ENCODE results near the gene PIEZO2.

PIEZO2 gene

GRCh38 chr18:11153097-11153496 is 3.7 kb upstream of the PIEZO2 start:
- no peak for DNase-seq (ENCODE audit: low read depth)
- TF ChIP-seq CTCF (IDR thresholded peaks at IDR 0.05; ENCODE audit: control insufficient read depth, insufficient read depth, low read depth, low read length, missing control alignments), result no peak
- no peak overlapping the region for H3K4me3 ChIP-seq (ENCODE audit: control insufficient read depth, low read depth, low read length)

- no peak for DNase-seq (ENCODE audit: low read depth)
- no peak for TF ChIP-seq CTCF (IDR thresholded peaks at IDR 0.05; ENCODE audit: control insufficient read depth, insufficient read depth, low read depth, low read length, missing control alignments)
- H3K4me3 ChIP-seq (ENCODE audit: control insufficient read depth, low read depth, low read length), result no peak overlapping the region
Measured at GRCh38 chr18:11150271-11150615, 874 bp upstream of the PIEZO2 start.

- no peak for DNase-seq (ENCODE audit: low read depth)
- no peak for TF ChIP-seq CTCF (IDR thresholded peaks at IDR 0.05; ENCODE audit: control insufficient read depth, insufficient read depth, low read depth, low read length, missing control alignments)
- H3K4me3 ChIP-seq (ENCODE audit: control insufficient read depth, low read depth, low read length), result peak overlapping the region; percentile 66
Measured at GRCh38 chr18:11148680-11149440, 509 bp downstream of the PIEZO2 start.

GRCh38 chr18:11147962-11148679 is 1.2 kb downstream of the PIEZO2 start:
- no peak for DNase-seq (ENCODE audit: low read depth)
- H3K4me3 ChIP-seq (ENCODE audit: control insufficient read depth, low read depth, low read length), result peak overlapping the region; percentile 66
- TF ChIP-seq CTCF (IDR thresholded peaks at IDR 0.05; ENCODE audit: control insufficient read depth, insufficient read depth, low read depth, low read length, missing control alignments), result no peak

- peak overlapping the region; percentile 66 for H3K4me3 ChIP-seq (ENCODE audit: control insufficient read depth, low read depth, low read length)
- no peak for TF ChIP-seq CTCF (IDR thresholded peaks at IDR 0.05; ENCODE audit: control insufficient read depth, insufficient read depth, low read depth, low read length, missing control alignments)
- no peak for DNase-seq (ENCODE audit: low read depth)
Measured at GRCh38 chr18:11147371-11147951, 1.9 kb downstream of the PIEZO2 start.

GRCh38 chr18:11146947-11147345 is 2.4 kb downstream of the PIEZO2 start:
- DNase-seq (ENCODE audit: low read depth), result no peak
- no peak for TF ChIP-seq CTCF (IDR thresholded peaks at IDR 0.05; ENCODE audit: control insufficient read depth, insufficient read depth, low read depth, low read length, missing control alignments)
- H3K4me3 ChIP-seq (ENCODE audit: control insufficient read depth, low read depth, low read length), result no peak overlapping the region; the same call in 1 of the 2 replicates
